IMR-90 (cell line): ENCODE results near the gene CLOCK. TPM values are rescaled to one million over a fixed set of nuclear protein-coding genes. Genes with fewer than 3 reads are reported as not detected.

ENCODE experiments used
- ATAC-seq: fragments of 200-7000 bp; cut with Tn5 transposase; 2 replicates; pipeline ENCODE4 v1.9.1; 2020; ENCODE audit warnings: low read depth, mild to moderate bottlenecking, moderate library complexity
- BruUV-seq: library from RNA; stranded (reverse); fragments of 400-500 nt; replicated peaks from 2 replicates; lab custom pipeline; 2021; lab: Mats Ljungman, UMichigan
- CTCF ChIA-PET: fragments of 300-600 bp; formaldehyde crosslinking; extraction: SDS; loops from one replicate; lab custom pipeline; 2021; ENCODE audit warnings: antibody characterized with exemption; lab: Yijun Ruan, JAX
- POLR2A ChIA-PET: fragments of 300-600 bp; sonication (Branson Sonifier 250); formaldehyde crosslinking; loops from one replicate; lab custom pipeline; 2022; ENCODE audit warnings: antibody characterized with exemption; ENCODE audit not compliant: unreplicated experiment; lab: Charles Lee
- DNase-seq: peaks from one replicate; pipeline ENCODE4 v3.0.0; 2013
- H2AFZ ChIP-seq: replicated peaks from 2 replicates; pipeline ENCODE3; 2013; ENCODE audit warnings: low read length, mild to moderate bottlenecking; ENCODE audit not compliant: poor library complexity
- H2AK5ac ChIP-seq: 2 replicates; pipeline ENCODE4 v1.6.1; 2013; ENCODE audit warnings: low read depth, low read length, inconsistent platforms
- H2AK9ac ChIP-seq: replicated peaks from 2 replicates; pipeline ENCODE3; 2013; ENCODE audit warnings: mild to moderate bottlenecking, low read depth, low read length, moderate library complexity; ENCODE audit not compliant: poor library complexity
- H2BK120ac ChIP-seq: 2 replicates; pipeline ENCODE4 v1.6.1; 2013; ENCODE audit warnings: low read depth, low read length, inconsistent platforms
- H2BK15ac ChIP-seq: 3 replicates; pipeline ENCODE4 v1.6.1; 2013; ENCODE audit warnings: low read depth, low read length, inconsistent platforms
- H2BK20ac ChIP-seq: 2 replicates; pipeline ENCODE4 v1.6.1; 2013; ENCODE audit warnings: low read depth, mild to moderate bottlenecking, inconsistent platforms, low read length, moderate library complexity
- H2BK5ac ChIP-seq: 2 replicates; pipeline ENCODE4 v1.6.1; 2013; ENCODE audit warnings: mild to moderate bottlenecking, low read depth, low read length, inconsistent platforms; ENCODE audit not compliant: poor library complexity, severe bottlenecking
- H3K14ac ChIP-seq: replicated peaks from 2 replicates; pipeline ENCODE4 v1.6.1; 2013; ENCODE audit warnings: low read depth, low read length, inconsistent platforms
- H3K18ac ChIP-seq: 2 replicates; pipeline ENCODE4 v1.6.1; 2013; ENCODE audit warnings: low read depth, low read length, control low read depth
- H3K23ac ChIP-seq: 2 replicates; pipeline ENCODE4 v1.6.1; 2013; ENCODE audit warnings: low read depth, low read length, inconsistent platforms
- H3K27ac ChIP-seq: 2 replicates; pipeline ENCODE4 v1.5.1; 2013; ENCODE audit warnings: mild to moderate bottlenecking, control low read depth, low read length; ENCODE audit not compliant: insufficient read depth
- H3K27me3 ChIP-seq: 2 replicates; pipeline ENCODE4 v1.6.1; 2013; ENCODE audit warnings: low read length; ENCODE audit not compliant: control insufficient read depth, insufficient read depth
- H3K36me3 ChIP-seq: 2 replicates; pipeline ENCODE4 v1.6.1; 2013; ENCODE audit warnings: low read length, mixed read lengths; ENCODE audit not compliant: control insufficient read depth, insufficient read depth
- H3K4ac ChIP-seq: 2 replicates; pipeline ENCODE4 v1.6.1; 2013; ENCODE audit warnings: low read depth, low read length, inconsistent platforms
- H3K4me1 ChIP-seq: 2 replicates; pipeline ENCODE4 v1.6.1; 2013; ENCODE audit warnings: low read length, mixed read lengths; ENCODE audit not compliant: control insufficient read depth, insufficient read depth
- H3K4me2 ChIP-seq: 2 replicates; pipeline ENCODE4 v1.6.1; 2013; ENCODE audit warnings: low read depth, mild to moderate bottlenecking, control low read depth, low read length, moderate library complexity
- H3K4me3 ChIP-seq: 2 replicates; pipeline ENCODE4 v1.5.1; 2013; ENCODE audit warnings: low read depth, mild to moderate bottlenecking, control low read depth, low read length, moderate library complexity; ENCODE audit not compliant: insufficient read depth
- H3K56ac ChIP-seq: 2 replicates; pipeline ENCODE4 v1.6.1; 2013; ENCODE audit warnings: low read length, inconsistent platforms; ENCODE audit not compliant: insufficient read depth; ENCODE audit errors: extremely low read depth
- H3K79me1 ChIP-seq, 2 experiments: 2 replicates each; pipeline ENCODE4 v1.6.1; 2013; ENCODE audit warnings: low read length in 2 of 2, inconsistent platforms in 1 of 2, low read depth in 1 of 2
- H3K9ac ChIP-seq: 2 replicates; pipeline ENCODE4 v1.6.1; 2013; ENCODE audit warnings: low read depth, low read length, control low read depth
- H3K9me1 ChIP-seq: 2 replicates; pipeline ENCODE4 v1.6.1; 2013; ENCODE audit warnings: low read length, inconsistent platforms; ENCODE audit not compliant: insufficient read depth
- H3K9me3 ChIP-seq: 2 replicates; pipeline ENCODE4 v1.6.1; 2013; ENCODE audit warnings: low read length; ENCODE audit not compliant: control insufficient read depth, insufficient read depth
- H4K20me1 ChIP-seq: 2 replicates; pipeline ENCODE4 v1.6.1; 2013; ENCODE audit warnings: low read length, inconsistent platforms; ENCODE audit not compliant: insufficient read depth
- H4K5ac ChIP-seq: 2 replicates; pipeline ENCODE4 v1.6.1; 2013; ENCODE audit warnings: mild to moderate bottlenecking, low read depth, low read length, control low read depth
- H4K8ac ChIP-seq, 2 experiments: 2 replicates each; pipeline ENCODE4 v1.6.1; 2013; ENCODE audit warnings: low read depth in 2 of 2, low read length in 2 of 2, control low read depth in 1 of 2, inconsistent platforms in 1 of 2
- H4K91ac ChIP-seq: 2 replicates; pipeline ENCODE4 v1.6.1; 2013; ENCODE audit warnings: low read depth, low read length, inconsistent platforms; ENCODE audit not compliant: insufficient read depth
- CEBPB ChIP-seq: IDR thresholded peaks from 2 replicates; pipeline ENCODE4 v1.6.1; 2012; ENCODE audit warnings: low read depth, low read length, improper control_type of control experiment
- CHD1 ChIP-seq: IDR thresholded peaks from 2 replicates; pipeline ENCODE4 v1.6.1; 2012; ENCODE audit warnings: low read depth, low read length, improper control_type of control experiment
- CTCF ChIP-seq: conservative IDR thresholded peaks from 2 replicates; pipeline ENCODE4 v1.5.1; 2012; ENCODE audit warnings: mild to moderate bottlenecking, low read depth, low read length, improper control_type of control experiment
- FOS ChIP-seq: fragments of 150-350 bp; IDR thresholded peaks from 2 replicates; pipeline ENCODE4 v1.6.1; 2016; ENCODE audit warnings: low read depth, low read length
- MAFK ChIP-seq: IDR thresholded peaks from 2 replicates; pipeline ENCODE4 v1.6.1; 2012; ENCODE audit warnings: low read depth, low read length, improper control_type of control experiment
- MAZ ChIP-seq: IDR thresholded peaks from 2 replicates; pipeline ENCODE4 v1.6.1; 2012; ENCODE audit warnings: low read depth, mild to moderate bottlenecking, low read length, improper control_type of control experiment, moderate library complexity, borderline replicate concordance
- MXI1 ChIP-seq: IDR thresholded peaks from 2 replicates; pipeline ENCODE4 v1.6.1; 2012; ENCODE audit warnings: low read depth, mild to moderate bottlenecking, low read length, moderate library complexity, borderline replicate concordance
- NFE2L2 ChIP-seq: fragments of 150-350 bp; IDR thresholded peaks from 2 replicates; pipeline ENCODE4 v1.6.1; 2016; ENCODE audit warnings: low read depth, mild to moderate bottlenecking, low read length
- POLR2A ChIP-seq: IDR thresholded peaks from 2 replicates; pipeline ENCODE4 v1.6.1; 2012; ENCODE audit warnings: mild to moderate bottlenecking, low read depth, low read length
- RAD21 ChIP-seq: IDR thresholded peaks from 2 replicates; pipeline ENCODE4 v1.6.1; 2012; ENCODE audit warnings: low read length, improper control_type of control experiment
- RCOR1 ChIP-seq: IDR thresholded peaks from 2 replicates; pipeline ENCODE4 v1.6.1; 2012; ENCODE audit warnings: mild to moderate bottlenecking, low read length, improper control_type of control experiment; ENCODE audit not compliant: insufficient replicate concordance
- USF2 ChIP-seq: fragments of 150-350 bp; IDR thresholded peaks from 2 replicates; pipeline ENCODE4 v1.6.1; 2017; ENCODE audit warnings: mild to moderate bottlenecking, antibody characterized with exemption, low read length, low read depth
- WGBS, 2 experiments: methylation state at CpG; one replicate each; pipeline versions ENCODE4 v1.1.5 to v1.1.7; 2013; ENCODE audit warnings: missing lambda C conversion rate in 2 of 2; ENCODE audit not compliant: insufficient read length in 1 of 2; ENCODE audit errors: extremely low coverage in 2 of 2; 5-methylcytosine and 5-hydroxymethylcytosine counted together
- dilution Hi-C: fragments of 300-500 bp; cut with HindIII; formaldehyde crosslinking; loops from one replicate; pipeline ENCODE4 v1.14.3; 2018; ENCODE audit warnings: low sequenced_read_pairs; ENCODE audit not compliant: unreplicated experiment
- in situ Hi-C: fragments of 300-500 bp; cut with MboI; formaldehyde crosslinking; loops from 3 replicates; pipeline ENCODE4 v1.14.3; 2019; ENCODE audit warnings: low sequenced_read_pairs, inconsistent platforms, mixed read lengths
- intact Hi-C: fragments of 100-400 bp; cut with micrococcal nuclease; formaldehyde crosslinking; loops from 2 replicates; pipeline ENCODE4 v1.10.0; 2022
- polyA plus RNA-seq, 3 experiments: library from polyadenylated mRNA; depleted of rRNA; stranded (reverse); fragments of >200 nt; gene quantifications; 2 replicates each; pipeline ENCODE4 v1.2.3, GENCODE V29; 2012; ENCODE audit warnings: low replicate concordance in 1 of 3
- total RNA-seq: library from RNA; depleted of rRNA; stranded (reverse); fragments of >200 nt; gene quantifications from 2 replicates; pipeline ENCODE4 v1.2.3, GENCODE V29; 2012

Gene CLOCK
- total and polyA plus RNA-seq, 2 of the 4 experiments (the other 2 are of a cell fraction) = 7.3 to 53.4 TPM

GRCh38 chr4:55575513-55575912 lies 28.8 kb upstream of the CLOCK start:
- H3K4me3 ChIP-seq = no peak overlapping the region
- no peak overlapping the region for H3K56ac ChIP-seq
- no peak overlapping the region for H3K27ac ChIP-seq
- H3K18ac ChIP-seq = no peak overlapping the region
- no peak overlapping the region for H3K4me2 ChIP-seq
- H4K91ac ChIP-seq = no peak overlapping the region
- no peak overlapping the region for H2BK5ac ChIP-seq
- no peaks in the 10 kb centered on the region for H3K4me1 ChIP-seq
- no peak overlapping the region for H4K8ac ChIP-seq
- no peaks in the 10 kb centered on the region for H4K20me1 ChIP-seq
- no peak overlapping the region for H3K4ac ChIP-seq
- ATAC-seq = no peak
- no peak overlapping the region for H2BK15ac ChIP-seq
- no peak overlapping the region for H2AK5ac ChIP-seq
- in situ Hi-C loops = no loop called here
- ChIA-PET CTCF (no interaction called here), POLR2A (no interaction called here)
- WGBS, 2 experiments = no CpG with 5 or more reads among the region's 1 CpG
- H3K14ac ChIP-seq = no peak overlapping the region
- no peak overlapping the region for H2BK120ac ChIP-seq
- intact Hi-C loops = no loop called here
- H3K9me1 ChIP-seq = no peaks in the 10 kb centered on the region
- H2BK20ac ChIP-seq = no peak overlapping the region
- no TSS peak for BruUV-seq
- H3K79me1 ChIP-seq = no peaks in the 10 kb centered on the region
- H2AK9ac ChIP-seq = no peak overlapping the region
- H3K23ac ChIP-seq = no peak overlapping the region
- no peak overlapping the region for H4K5ac ChIP-seq
- H3K27me3 ChIP-seq = no peaks in the 10 kb centered on the region; the same call in 1 of the 2 replicates
- dilution Hi-C loops = no loop called here
- H3K9me3 ChIP-seq = peaks cover 4% of the 10 kb centered on the region; the same call in 1 of the 2 replicates
- H3K36me3 ChIP-seq = no peaks in the 10 kb centered on the region
- no peak for DNase-seq
- no peak overlapping the region for H2AFZ ChIP-seq
- TF ChIP-seq MAFK (no peak), NFE2L2 (no peak), CTCF (no peak), CHD1 (no peak), CEBPB (no peak), RAD21 (no peak), MAZ (no peak), FOS (no peak), USF2 (no peak), POLR2A (no peak), RCOR1 (no peak), MXI1 (no peak)
- H3K9ac ChIP-seq = no peak overlapping the region
